ENCODE data around the gene MICU1. TPM values are rescaled to one million over a fixed set of nuclear protein-coding genes. Genes with fewer than 3 reads are reported as not detected.
"Not testable (repeated sequence)": the region's sequence is repeated elsewhere in the genome, so short reads cannot be mapped to it uniquely, and the experiment has no call there.

The MICU1 gene
- total RNA-seq, 2 experiments from 2014 or later = 29.6 to 36.1 TPM

DNA sequence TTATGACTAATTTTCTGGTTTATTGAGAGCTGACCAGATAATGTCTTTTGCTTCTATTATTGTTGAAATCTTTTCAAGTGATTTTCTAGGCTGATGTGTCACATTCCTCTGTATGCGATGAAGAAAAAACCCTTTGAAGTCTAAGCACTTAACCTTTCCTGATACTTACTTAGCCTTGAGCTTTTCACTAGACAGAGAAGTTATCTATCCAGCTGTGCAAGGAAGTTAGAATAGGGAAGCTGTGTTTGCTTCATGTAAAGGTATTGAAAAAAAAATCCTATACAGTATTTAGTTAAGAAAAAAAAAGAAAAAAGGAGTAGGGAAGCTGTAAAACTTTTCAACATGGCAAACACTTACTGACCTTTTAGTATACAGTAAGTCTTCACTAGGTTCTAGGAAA is 153.6 kb downstream of the MICU1 start:
- Mint-ChIP-seq H3K27ac (no peak overlapping the region), H3K4me3 (no peak overlapping the region), H3K9me3 (no peaks in the 10 kb centered on the region), H3K36me3 (ENCODE audit: low read depth) (peaks cover 28% of the 10 kb centered on the region), H3K27me3 (no peaks in the 10 kb centered on the region), H3K4me1 (no peaks in the 10 kb centered on the region)
- ChIA-PET CTCF (no interaction called here), POLR2A (no interaction called here)
- DNase-seq = no peak

DNA sequence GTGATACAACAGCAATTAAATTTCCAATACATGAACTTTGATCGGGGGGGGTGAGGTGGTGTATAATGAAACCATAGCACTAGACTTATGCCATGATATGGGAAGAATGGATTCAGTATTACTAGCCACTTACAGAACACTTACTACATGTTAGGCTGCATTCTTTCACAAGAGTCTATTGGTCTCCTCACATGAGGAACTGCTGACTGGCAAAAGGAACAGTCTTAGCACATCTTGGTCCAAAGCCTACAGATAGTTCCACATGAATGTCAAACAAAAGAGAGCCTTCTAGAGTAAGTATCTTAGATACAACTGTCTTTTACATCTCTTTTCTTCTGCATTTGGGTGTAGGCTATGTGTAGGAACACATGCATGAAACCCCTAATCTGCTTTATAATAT is 155.2 kb downstream of the MICU1 start:
- Mint-ChIP-seq H3K9me3 (no peaks in the 10 kb centered on the region), H3K27ac (no peak overlapping the region), H3K27me3 (no peaks in the 10 kb centered on the region), H3K36me3 (ENCODE audit: low read depth) (peaks cover 31% of the 10 kb centered on the region), H3K4me3 (no peak overlapping the region), H3K4me1 (no peaks in the 10 kb centered on the region)
- CTCF ChIA-PET = no interaction called here
- POLR2A ChIA-PET = no interaction called here
- no peak for DNase-seq

- H3K27me3 Mint-ChIP-seq, POLR2A ChIA-PET, H3K27ac Mint-ChIP-seq: not testable (repeated sequence)
Observed at GRCh38 chr10:72467064-72467463, 158.8 kb downstream of the MICU1 start.

DNA sequence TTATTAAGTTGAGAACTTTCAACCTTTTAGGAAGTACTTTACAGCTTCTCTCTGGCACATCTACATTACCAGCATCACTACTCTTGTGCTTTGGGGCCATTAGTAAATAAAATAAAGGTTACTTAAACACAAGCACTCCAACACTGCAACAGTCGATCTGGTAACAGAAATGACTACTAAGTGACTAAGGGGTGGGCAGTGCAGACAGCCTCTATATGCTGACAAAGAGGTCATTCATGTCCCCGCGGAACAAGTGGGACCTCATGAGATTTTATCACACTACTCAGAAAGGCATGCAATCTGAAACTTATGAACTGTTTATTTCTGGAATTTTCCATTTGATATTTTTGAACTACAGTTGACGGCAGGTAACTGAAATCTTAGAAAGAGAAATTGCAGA is 159.9 kb downstream of the MICU1 start:
- no peaks in the 10 kb centered on the region for H3K4me1 Mint-ChIP-seq
- no peaks in the 10 kb centered on the region for H3K27me3 Mint-ChIP-seq
- POLR2A ChIA-PET = no interaction called here
- no peak overlapping the region for H3K27ac Mint-ChIP-seq
- H3K4me3 Mint-ChIP-seq = no peak overlapping the region
- peaks cover 21% of the 10 kb centered on the region for H3K36me3 Mint-ChIP-seq (ENCODE audit: low read depth)
- DNase-seq = no peak
- CTCF ChIA-PET = no interaction called here
- H3K9me3 Mint-ChIP-seq = no peaks in the 10 kb centered on the region

More at GRCh38 chr10:72467064-72467463, 158.8 kb downstream of the MICU1 start:
- H3K36me3 Mint-ChIP-seq (ENCODE audit: low read depth) = peaks cover 21% of the 10 kb centered on the region
- H3K9me3 Mint-ChIP-seq, CTCF ChIA-PET, H3K4me3 Mint-ChIP-seq, DNase-seq, H3K4me1 Mint-ChIP-seq: not testable (repeated sequence)

- H3K27ac Mint-ChIP-seq = no peak overlapping the region
- H3K4me3 Mint-ChIP-seq = no peak overlapping the region
- CTCF ChIA-PET = no interaction called here
- H3K9me3 Mint-ChIP-seq = no peaks in the 10 kb centered on the region
- POLR2A ChIA-PET = no interaction called here
- no peak for DNase-seq
- H3K27me3 Mint-ChIP-seq = no peaks in the 10 kb centered on the region
- no peaks in the 10 kb centered on the region for H3K4me1 Mint-ChIP-seq
- peaks cover 12% of the 10 kb centered on the region for H3K36me3 Mint-ChIP-seq (ENCODE audit: low read depth)
Observed at GRCh38 chr10:72464438-72464837, 161.4 kb downstream of the MICU1 start.

DNA sequence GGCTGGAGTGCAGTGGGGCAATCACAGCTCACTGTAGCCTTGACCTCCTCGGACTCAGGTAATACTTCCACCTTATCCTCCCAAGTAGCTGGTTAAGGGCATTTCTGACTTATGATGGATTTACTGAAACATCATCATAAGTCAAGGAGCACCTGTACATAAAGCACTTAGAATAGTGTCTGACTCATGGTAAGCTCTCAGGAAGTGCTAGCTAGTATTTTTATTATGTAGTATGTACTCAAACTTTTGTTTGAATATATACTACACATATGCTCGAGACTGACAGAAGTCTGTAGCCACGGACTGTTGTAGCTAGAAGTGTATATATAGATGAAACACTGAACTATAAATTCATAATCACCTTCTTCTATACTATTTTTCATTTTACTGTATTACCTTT is 163.6 kb downstream of the MICU1 start:
- Mint-ChIP-seq H3K27me3 (no peaks in the 10 kb centered on the region), H3K4me3 (no peak overlapping the region), H3K36me3 (ENCODE audit: low read depth) (peaks cover 8% of the 10 kb centered on the region), H3K9me3 (no peaks in the 10 kb centered on the region), H3K27ac (no peak overlapping the region), H3K4me1 (no peaks in the 10 kb centered on the region)
- ChIA-PET POLR2A (no interaction called here), CTCF (no interaction called here)
- no peak for DNase-seq

- Mint-ChIP-seq H3K27ac (no peak overlapping the region), H3K27me3 (no peaks in the 10 kb centered on the region), H3K4me3 (no peak overlapping the region), H3K4me1 (no peaks in the 10 kb centered on the region), H3K36me3 (ENCODE audit: low read depth) (peaks cover 5% of the 10 kb centered on the region), H3K9me3 (no peaks in the 10 kb centered on the region)
- POLR2A ChIA-PET = no interaction called here
- no peak for DNase-seq
- CTCF ChIA-PET = no interaction called here
Observed at GRCh38 chr10:72461085-72461484, 164.8 kb downstream of the MICU1 start.

DNA sequence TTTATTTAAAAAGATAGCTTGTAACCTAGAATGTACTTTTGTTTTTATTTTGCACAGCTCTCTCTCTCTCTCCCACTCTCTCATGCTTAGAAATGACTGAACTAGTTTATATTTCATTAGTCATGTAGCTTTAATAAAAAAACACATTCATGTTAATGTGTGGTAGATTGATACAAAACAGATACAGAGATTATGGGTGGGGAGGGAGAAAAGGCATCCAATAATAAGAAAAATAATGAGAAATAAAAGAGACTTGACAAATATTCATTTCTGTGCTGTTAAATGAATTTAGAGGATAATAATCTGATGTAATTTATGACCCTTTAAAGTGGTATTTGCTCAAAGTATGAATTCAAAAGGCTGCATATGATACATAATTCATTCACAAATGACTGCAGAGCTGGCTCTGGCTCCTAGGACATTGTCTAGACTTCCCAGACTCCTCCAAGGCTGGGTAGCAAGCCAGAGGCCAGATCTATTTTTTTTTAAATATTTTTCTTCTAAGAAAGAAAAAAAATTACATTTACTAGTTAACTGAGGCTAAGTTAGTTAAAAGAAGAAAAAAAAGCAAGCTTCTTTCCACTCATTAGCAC is 165.5 kb downstream of the MICU1 start:
- CTCF ChIA-PET = no interaction called here
- DNase-seq = no peak
- POLR2A ChIA-PET = no interaction called here
- H3K4me3 Mint-ChIP-seq = no peak overlapping the region
- H3K27me3 Mint-ChIP-seq = no peaks in the 10 kb centered on the region
- H3K4me1 Mint-ChIP-seq = no peaks in the 10 kb centered on the region
- H3K36me3 Mint-ChIP-seq (ENCODE audit: low read depth) = no peaks in the 10 kb centered on the region
- H3K9me3 Mint-ChIP-seq = no peaks in the 10 kb centered on the region
- H3K27ac Mint-ChIP-seq = no peak overlapping the region

GRCh38 chr10:72459301-72459700 is 166.6 kb downstream of the MICU1 start:
- Mint-ChIP-seq H3K27me3 (no peaks in the 10 kb centered on the region), H3K36me3 (ENCODE audit: low read depth) (no peaks in the 10 kb centered on the region), H3K27ac (no peak overlapping the region), H3K4me3 (no peak overlapping the region), H3K4me1 (no peaks in the 10 kb centered on the region), H3K9me3 (no peaks in the 10 kb centered on the region)
- ChIA-PET CTCF (no interaction called here), POLR2A (no interaction called here)
- no peak for DNase-seq

- POLR2A ChIA-PET = no interaction called here
- DNase-seq = no peak
- Mint-ChIP-seq H3K27me3 (no peaks in the 10 kb centered on the region), H3K27ac (no peak overlapping the region), H3K4me1 (no peaks in the 10 kb centered on the region), H3K36me3 (ENCODE audit: low read depth) (no peaks in the 10 kb centered on the region), H3K4me3 (no peak overlapping the region), H3K9me3 (no peaks in the 10 kb centered on the region)
- CTCF ChIA-PET = interaction anchor here (0.6 to 0.7 kb wide), 2 partner anchors 641 to 688 kb away, joined by 3 to 5 read pairs; partner anchors contain the start of gene P4HA1
Observed at GRCh38 chr10:72455889-72456595, 169.8 kb downstream of the MICU1 start.

DNA sequence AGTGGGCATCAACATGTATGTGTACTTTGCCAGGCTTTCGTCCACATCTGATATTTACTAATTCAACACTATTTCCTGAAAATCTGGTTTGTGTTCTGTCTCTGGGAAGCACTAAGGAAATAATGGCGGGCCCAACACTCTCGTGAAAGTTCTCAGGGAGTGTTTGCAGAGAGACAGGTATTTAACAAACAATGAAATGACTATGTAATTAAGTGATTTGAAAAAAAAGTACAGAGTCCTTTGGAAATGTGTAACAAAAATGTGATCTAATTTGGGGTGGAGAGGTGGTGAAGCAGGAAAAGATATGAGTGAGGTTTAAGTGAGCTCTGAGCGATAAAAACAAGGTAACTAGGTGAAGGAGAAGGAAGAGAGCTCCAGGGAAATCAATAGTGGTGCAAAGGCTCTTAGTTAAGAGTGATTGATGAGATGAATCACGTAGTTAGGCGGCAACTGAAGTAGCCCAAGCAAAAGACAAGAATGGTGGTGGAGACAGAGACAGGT is 175.9 kb downstream of the MICU1 start:
- H3K4me1 Mint-ChIP-seq = no peaks in the 10 kb centered on the region
- no peaks in the 10 kb centered on the region for H3K36me3 Mint-ChIP-seq (ENCODE audit: low read depth)
- no peak overlapping the region for H3K4me3 Mint-ChIP-seq
- H3K27me3 Mint-ChIP-seq = no peaks in the 10 kb centered on the region
- DNase-seq = no peak
- POLR2A ChIA-PET = no interaction called here
- H3K9me3 Mint-ChIP-seq = no peaks in the 10 kb centered on the region
- no peak overlapping the region for H3K27ac Mint-ChIP-seq
- CTCF ChIA-PET = interaction anchor here (0.6 kb wide), 1 partner anchor 496 kb away, joined by 5 read pairs; no protein-coding TSS in a partner anchor

- H3K4me1 Mint-ChIP-seq = no peaks in the 10 kb centered on the region
- H3K27ac Mint-ChIP-seq = no peak overlapping the region
- H3K4me3 Mint-ChIP-seq = no peak overlapping the region
- ChIA-PET CTCF (no interaction called here), POLR2A (no interaction called here)
- H3K9me3 Mint-ChIP-seq = no peaks in the 10 kb centered on the region
- no peaks in the 10 kb centered on the region for H3K27me3 Mint-ChIP-seq
- DNase-seq = no peak
- H3K36me3 Mint-ChIP-seq (ENCODE audit: low read depth) = peaks cover 4% of the 10 kb centered on the region
Observed at GRCh38 chr10:72445851-72446250, 180.0 kb downstream of the MICU1 start.

DNA sequence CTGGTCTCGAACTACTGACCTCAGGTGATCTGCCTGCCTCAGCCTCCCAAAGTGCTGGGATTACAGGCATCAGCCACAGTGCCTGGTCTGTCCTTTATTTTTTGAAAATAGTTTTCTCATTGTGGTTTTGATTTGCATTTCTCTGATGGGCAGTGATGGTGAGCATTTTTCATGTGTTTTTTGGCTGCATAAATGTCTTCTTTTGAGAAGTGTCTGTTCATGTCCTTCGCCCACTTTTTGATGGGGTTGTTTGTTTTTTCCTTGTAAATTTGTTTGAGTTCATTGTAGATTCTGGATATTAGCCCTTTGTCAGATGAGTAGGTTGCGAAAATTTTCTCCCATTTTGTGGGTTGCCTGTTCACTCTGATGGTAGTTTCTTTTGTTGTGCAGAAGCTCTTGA is 182.9 kb downstream of the MICU1 start:
- POLR2A ChIA-PET; H3K4me1 Mint-ChIP-seq; H3K9me3 Mint-ChIP-seq; H3K27ac Mint-ChIP-seq; CTCF ChIA-PET; H3K27me3 Mint-ChIP-seq; H3K36me3 Mint-ChIP-seq (ENCODE audit: low read depth); H3K4me3 Mint-ChIP-seq; DNase-seq: not testable (repeated sequence)

- no peak overlapping the region for H3K27ac Mint-ChIP-seq
- H3K27me3 Mint-ChIP-seq = no peaks in the 10 kb centered on the region
- H3K4me3 Mint-ChIP-seq = no peak overlapping the region
- no peaks in the 10 kb centered on the region for H3K4me1 Mint-ChIP-seq
- ChIA-PET POLR2A (no interaction called here), CTCF (no interaction called here)
- peaks cover 4% of the 10 kb centered on the region for H3K36me3 Mint-ChIP-seq (ENCODE audit: low read depth)
- H3K9me3 Mint-ChIP-seq = peaks cover 3% of the 10 kb centered on the region
- no peak for DNase-seq
Observed at GRCh38 chr10:72435570-72435969, 190.3 kb downstream of the MICU1 start.

Data from activated CD4-positive, alpha-beta memory T cell treated with anti-CD3 and anti-CD28 coated beads, Interleukin-2, amount 10 ng/mL, durations not matched to agents 7 days and 5 days (primary cell).